IPS-NIHi7 (cell line): ENCODE results near the gene THSD7A.

Experiments used
- DNase-seq: peaks from one replicate; pipeline ENCODE4 v3.0.0; 2012; ENCODE audit warnings: mixed read lengths; ENCODE audit errors: extremely low spot score

Gene THSD7A

DNA sequence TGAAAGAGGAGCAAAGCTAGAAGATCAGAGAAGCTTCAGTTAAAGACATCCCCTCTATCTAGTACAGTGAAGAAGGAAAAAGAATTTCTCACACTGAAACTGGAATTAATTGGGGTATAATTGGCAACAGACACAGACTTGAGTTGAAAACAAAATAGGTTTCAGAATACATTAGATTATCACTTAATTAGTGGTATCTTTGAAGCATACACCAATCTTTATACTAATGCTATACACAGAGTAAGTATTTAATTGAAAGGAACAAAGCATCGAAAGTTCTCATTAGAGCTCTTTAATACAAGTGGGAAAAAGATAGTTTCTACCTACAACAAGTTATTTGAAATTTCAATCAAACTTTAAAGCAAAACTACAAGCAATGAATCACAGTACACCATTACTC is 128.2 kb downstream of the THSD7A start:
- no peak for DNase-seq

DNA sequence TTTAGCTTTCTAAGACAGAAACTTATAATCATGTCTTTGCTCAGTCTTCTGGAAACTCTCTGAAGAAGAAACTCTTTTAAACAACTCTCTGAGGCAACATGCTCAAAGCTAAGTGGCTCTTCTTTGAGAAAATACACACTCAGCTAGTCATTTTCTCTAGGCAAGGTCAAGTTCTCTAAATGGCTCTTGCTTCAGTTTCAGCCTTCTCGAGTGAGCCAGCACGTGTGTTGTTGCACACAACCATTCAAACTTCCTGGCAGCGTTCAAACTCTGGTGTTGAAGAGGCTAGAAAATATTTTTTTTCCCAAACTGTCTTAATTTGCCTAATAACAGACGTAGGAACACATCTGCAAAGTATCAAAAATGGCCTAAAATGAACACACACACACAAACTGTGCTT is 129.1 kb downstream of the THSD7A start:
- DNase-seq, result no peak

DNA sequence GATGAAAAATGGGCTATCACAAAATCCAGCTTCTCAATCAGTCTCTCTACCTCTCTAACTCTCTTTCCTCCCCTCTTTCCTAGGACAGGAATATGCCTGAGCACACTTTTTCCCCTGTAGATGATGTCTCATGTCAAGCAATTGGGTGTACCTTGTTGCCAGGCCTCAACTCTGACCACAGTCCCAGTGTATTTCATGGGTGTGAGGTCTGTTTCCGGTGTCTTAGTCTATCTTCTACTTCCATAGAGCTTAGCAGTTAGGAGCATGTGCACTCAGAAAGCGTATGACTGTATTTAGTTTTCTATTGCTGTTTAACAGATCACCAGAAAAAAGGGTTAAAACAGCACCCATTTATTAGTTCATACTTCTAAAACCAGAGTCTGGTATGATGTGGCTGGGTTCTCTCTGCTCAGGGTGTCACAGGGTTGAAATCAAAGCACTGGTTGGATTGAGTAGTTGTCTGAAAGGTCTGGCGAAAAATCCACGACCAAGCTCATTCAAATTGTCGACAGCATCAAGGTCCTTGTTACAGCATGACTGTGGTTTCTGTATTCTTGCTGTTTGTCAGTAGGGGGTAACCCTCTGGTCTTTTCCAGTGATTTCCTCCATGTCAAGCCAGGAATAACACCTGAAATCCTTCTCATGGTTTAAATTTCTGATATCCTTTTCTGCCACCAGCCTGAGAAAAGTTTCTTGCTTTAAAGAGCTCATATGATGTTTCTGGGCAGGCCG is 130.0 kb downstream of the THSD7A start:
- DNase-seq, result peak; percentile 18

DNA sequence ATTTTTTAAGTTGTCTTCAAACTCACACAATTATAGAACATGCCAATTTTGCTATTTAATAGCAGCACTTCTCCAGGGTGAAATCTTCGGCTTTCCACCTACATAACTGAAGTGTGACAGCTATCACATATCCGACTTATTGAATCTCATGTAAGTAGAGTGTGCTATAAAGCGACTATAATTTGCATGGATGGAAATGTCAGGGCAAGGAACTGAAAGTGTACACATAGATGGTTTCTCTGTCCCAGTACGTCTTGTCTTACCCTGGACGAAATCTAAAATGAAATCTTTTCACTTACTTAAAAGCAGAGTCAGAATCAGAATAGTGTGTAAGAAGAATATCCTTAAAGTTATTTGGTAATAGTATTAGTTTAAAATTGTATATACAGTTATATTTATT is 132.3 kb downstream of the THSD7A start:
- DNase-seq, result no peak

DNA sequence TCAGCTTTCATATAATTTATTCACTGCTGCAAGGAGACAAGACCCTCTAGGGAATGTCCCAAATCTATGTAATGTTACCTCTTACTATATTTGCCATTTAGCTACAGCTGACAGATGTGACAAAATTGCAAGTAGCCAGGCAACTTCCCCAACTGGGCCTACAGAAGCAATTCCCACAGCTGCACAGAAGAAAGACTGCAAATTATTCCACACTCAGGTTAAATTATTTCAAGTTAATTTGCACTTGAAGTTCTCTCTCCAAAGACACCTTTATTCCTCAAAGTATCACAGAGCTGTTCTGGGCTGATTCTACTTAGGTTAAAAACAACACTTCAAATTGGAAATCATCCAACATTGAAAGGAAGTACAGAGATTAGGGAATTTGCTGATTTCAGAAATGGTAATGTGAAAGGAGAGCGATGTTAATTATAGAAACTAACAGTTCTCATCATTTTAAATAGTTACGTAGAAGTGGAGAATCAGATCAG is 133.6 kb downstream of the THSD7A start:
- no peak for DNase-seq

DNA sequence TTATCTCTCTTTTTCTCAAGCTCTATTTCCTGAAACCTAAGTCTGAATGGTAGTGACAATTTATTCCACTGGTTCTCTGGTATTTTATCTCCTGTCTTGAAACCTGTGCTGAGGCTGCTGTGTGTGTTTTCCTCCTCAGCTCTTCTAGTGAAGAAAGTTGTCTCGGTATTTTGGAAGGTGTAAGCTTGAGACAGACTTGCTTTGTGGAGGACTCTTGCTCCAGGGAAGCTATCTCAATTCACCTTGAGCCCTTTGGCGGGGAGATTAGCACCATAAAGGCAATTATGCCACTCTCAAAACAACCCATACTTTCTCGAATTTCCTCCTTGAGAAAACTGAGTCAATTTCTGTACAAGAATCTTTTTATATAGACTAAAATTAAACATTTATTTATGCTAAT is 141.6 kb downstream of the THSD7A start:
- DNase-seq, result peak; percentile 23

DNA sequence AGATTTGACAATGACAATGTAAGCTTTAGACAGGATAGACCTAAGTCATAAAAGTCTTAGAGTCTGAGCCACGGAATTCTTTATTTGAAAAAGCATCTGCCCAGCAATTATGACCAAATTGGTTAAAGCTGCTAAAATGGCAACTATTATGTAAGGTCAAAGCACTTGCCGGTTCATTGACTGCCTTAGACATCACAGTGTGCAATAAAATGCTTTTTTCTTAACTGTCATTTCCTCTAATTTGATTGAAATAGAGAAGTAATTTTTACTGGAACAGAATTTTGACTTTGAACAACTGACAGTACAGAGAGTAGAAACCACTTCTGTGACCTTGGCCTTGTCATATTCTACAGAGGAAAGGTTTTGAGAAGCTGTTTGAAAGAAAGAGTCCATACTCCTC is 142.9 kb downstream of the THSD7A start:
- DNase-seq, result no peak

DNA sequence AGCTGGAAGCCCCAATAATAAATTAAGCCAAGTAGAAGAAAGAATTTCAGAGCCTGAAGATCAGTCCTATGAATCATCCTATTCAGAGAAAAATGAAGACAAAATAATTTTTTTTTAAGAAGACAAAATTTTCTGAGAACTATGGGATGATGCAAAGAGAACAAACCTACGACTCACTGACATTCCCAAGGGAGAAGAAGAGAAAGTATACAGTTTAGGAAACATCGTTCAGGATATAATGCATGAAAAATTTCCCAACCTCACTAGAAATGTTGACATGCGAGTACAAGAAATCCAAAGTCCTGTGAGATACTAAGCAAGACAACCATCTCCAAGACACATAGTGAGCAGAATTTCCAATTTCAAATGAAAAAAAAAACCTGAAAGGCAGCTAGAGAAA is 150.5 kb downstream of the THSD7A start:
- no peak for DNase-seq

DNA sequence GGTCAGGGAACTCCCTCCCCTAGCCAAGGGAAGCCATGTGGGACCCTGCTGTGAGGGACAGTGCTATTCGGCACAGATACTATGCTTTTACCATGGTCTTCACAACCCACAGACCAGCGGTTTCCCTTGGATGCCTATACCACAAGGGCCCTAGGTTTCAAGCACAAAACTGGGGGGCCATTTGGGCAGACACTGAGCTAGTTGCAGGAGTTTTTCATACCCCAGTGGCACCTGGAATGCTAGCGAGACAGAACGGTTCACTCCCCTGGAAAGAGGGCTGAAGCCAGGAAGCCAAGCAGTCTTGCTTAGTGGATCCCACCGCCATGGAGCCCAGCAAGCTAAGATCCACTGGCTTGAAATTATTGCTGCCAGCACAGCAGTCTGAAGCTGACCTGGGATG is 156.8 kb downstream of the THSD7A start:
- no peak for DNase-seq

DNA sequence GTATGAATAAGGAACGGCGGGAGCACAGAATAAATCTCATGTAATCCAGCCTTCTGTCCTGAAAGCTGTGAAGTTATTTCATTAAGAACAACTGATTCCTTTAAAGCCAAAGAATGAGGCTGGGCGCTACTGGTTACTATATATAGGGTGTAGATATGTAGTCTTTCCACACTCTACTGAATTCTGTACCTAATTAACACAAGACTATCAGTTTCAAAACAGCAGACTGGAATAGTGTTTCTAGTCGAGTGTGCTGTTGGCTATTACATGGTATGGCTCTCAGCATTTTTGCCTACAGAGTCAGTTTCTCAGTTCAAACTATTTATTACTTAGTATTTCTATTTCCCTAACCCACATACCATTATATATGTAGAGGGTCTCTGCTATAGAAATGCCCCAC is 163.3 kb downstream of the THSD7A start:
- no peak for DNase-seq

DNA sequence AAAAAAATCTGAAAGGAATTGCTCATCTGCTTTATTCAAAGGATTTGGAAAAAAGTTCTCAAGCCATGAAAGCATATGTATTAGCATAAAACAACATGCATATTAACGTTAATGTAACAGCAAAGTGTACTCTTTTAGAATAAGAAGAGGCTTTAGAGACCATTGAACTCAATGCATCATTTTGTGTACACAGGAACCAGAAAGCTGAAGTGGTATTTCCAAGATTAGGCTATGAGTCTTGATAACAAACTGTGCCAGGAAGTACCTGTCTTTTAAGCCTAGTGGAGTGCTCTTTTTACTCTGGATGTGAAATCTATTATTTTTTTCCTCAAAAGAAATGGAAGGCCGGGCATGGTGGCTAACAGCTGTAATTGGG is 164.2 kb downstream of the THSD7A start:
- no peak for DNase-seq

DNA sequence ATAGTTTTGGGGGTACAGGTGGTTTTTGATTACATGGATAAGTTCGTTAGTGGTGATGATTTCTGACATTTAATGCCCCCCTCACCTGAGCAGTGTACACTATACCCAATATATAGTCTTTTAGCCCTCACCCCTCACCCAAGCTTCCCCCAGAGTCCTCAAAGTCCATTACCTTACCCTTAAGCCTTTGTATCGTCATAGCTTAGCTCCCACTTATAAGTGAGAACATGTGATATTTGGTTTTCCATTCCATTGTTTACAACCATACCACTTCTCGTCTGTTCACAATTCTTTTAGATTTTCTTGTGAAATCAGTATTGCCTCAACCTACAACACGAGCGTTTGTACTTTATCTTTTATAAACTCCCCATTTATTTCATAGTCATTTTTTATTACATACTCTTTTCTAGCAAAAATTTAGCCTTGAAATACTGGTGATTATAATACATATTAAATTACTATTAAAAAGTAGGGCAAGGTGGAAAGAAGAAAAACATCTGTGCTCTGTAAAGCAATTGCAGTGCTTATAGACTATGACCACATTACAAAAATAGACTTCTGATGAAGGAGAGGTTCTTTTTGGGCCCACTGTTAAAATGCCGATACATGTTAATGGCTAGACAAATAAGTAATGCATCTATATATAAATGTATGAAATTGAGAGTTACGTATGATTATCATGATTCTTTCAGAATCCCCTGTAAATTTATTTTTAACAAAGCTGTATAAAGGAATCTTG is 164.8 kb downstream of the THSD7A start:
- no peak for DNase-seq

DNA sequence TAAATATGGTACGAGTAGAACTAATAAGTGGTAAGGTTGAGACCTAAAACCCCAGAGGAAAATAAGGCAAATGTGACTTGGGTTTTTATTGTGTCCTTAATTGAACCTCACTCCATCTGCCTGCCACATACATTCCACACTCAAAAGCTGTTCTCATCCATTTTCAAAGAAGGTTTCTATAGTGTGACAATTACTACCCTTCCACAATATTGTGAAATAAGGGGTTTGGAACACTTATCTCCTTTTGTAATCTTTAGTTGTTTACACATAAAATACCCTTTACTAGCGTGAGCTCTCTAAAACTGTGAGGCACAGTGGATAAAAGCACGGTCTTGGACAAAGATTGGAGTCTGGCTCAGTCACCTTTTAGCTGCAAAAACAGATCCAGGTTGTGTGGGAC is 166.6 kb downstream of the THSD7A start:
- no peak for DNase-seq

DNA sequence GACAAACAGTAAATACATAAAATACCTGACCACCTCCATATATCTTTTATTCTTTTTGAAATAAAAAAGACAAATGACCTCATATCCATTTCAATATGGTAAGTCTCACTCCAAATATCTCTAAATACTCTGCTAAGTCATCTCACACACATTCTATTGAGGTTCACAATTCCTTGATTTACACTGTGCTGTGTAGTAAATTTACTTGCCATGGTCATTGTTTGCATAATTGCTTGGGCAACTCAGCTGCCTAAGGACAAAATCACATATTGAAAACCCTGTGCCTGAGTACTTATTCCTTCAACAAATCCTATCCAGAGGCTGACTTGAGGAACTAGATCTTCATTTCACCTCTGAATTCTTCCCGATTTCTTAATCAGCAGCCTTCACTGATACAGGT is 176.4 kb downstream of the THSD7A start:
- DNase-seq, result no peak

DNA sequence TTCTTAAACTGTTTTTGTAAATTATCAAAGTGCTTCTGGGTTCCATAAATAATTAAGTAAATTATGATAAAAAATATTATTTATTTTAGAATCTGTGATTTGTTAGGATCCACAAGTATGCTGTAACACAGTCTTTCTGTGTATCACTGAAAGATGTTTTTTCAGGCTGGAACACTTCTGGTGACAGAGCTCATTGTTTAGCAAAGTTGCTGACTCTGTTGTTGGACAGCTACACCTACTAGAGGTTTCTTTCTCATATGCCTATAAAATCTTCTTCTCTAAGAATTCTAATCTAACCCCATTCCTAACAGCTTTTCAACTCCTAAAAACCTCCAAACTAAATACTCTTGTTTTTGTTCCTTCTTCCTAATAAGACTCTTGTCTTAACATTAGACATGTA is 176.8 kb downstream of the THSD7A start:
- no peak for DNase-seq

DNA sequence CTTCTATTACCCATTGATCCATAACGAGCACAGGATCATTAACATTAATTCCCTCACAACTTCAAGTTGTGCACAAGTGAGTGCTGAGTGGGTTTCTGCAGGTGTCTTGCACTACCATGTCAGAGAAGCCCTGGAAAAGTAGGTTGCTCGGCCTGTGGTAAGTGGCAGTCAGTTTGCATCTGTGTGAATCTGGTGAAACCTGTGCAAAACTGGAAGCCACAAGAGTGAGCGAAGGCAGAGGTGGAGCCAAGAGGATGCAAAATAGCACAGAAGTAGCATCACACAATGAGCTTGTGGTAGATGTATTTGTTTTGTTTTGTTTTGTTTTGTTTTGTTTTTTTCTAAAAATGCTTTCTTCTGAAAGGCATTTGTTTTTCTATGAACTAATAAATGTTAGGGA is 181.5 kb downstream of the THSD7A start:
- no peak for DNase-seq

DNA sequence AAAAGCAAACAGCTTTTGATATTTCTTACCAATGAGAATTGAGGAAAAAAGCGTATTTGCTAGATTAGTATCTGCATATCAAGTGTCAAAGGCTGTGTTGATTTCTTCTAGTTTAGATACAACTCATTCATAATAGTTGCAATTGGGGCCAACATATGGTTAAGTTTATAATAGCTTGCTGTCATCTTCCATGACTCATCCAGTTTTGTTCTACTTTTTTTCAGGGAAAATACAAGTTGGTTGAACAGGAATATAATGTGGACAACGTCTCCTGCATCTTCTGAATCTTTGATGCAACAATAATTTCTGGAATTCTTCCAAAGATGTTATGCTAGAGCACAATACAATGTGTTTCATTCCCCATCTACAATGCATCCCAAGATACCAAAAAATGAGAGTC is 182.0 kb downstream of the THSD7A start:
- DNase-seq, result no peak

DNA sequence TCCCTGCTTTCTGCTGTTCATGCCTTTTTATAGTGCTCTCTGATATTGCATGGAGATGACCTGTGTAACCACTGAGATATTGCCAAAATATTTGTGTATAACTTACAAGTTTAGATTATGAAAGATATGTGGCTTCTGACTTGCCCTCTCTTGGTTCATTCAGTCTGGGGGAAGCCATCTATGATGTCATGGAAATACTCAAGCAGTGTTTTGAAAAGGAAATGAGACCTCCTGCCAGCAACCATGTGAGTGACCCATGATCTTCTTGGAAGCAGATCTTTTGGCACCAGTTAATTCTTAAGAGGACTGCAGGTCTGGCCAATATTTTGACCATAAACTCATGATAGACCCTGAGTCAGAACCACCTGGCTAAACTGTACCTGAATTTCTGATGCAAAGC is 183.0 kb downstream of the THSD7A start:
- DNase-seq, result no peak

DNA sequence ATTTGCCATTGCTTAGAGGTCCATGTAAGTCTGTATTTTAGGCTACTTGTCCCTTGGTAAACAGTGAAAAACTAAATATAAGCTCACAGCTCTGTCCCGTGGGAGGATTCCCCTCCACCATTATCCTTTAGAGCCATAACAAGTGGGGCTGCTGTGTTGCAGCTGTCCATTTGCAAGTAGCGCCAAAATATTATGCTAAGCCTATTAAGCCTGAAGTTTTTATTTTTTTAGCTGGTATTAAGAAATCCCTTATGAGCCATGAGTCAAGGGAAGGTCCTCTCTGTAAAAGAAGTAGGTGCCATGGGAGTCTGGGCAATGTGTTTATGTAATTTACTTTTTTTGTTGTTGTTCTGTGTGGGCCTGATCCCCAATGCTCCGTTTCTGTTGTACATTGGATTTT is 183.9 kb downstream of the THSD7A start:
- no peak for DNase-seq

DNA sequence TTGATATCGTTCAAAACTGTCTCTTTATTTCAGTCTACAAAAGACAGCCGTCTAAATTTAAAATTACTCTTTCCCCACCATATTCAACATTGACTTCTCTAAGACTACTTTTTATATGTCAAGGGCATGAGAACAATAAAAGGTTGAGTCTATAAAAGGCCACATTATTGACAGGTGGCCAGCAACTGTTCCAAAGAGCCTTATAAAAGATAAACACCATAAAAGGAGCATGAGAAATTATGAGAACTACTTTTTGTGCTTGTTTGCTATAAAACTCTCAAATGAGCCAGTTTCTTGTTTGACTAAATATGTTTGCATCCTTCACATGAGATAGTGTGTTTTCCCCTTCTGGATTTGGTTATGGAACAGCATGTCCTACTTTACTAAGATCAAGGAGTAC is 189.2 kb downstream of the THSD7A start:
- DNase-seq, result no peak

DNA sequence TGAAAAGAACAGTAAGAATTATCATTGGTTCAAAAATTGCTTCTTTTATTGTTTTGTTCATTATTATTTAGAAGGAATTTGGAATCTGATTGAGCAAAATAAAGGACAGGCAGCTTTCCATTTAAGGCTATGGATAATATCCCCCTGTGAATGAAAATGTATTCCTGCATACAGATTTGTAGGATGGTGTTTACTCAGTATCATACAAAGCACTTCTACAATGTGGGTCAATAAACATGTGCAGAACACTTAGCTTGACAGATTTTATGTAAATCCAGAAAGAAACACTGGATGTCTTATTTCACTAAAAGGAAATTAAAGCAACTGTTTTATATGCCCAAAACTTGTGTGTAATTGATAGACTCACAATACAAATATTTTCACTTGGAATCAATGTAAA is 189.7 kb downstream of the THSD7A start:
- DNase-seq, result no peak

DNA sequence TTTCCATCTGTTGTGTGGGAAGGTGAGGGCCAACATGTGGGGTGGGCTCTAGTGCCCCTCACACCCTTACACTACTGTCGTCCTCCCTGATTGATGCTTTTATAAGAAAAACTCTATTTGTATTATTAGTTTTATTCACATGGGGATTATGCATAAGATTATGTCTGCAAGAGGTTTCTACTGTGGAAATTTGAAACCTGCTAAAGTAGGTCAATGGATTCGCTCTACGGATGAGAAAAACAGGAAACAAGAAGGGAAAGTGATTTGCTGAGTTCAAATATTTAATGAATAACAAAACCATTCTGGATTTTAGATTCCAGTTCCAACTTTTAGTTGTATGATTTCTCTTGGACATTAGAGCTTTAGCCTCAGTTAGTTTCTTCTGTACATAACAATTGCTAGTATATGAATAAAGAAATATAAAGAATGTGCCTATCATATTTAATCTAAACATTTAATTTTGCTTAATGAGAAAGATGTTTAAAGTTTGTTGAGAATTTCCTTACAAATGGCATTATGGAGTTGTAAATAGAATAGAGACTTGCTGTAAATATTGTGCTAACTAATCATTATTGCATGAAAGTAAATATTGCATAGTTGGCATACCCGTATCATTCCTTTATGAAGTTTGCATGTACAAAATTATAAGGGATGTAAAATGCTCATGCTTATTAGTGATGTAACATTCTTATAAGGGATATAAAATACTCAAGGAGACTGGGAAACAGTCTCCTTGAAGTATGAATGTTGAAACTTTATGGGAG is 193.8 kb downstream of the THSD7A start:
- no peak for DNase-seq

DNA sequence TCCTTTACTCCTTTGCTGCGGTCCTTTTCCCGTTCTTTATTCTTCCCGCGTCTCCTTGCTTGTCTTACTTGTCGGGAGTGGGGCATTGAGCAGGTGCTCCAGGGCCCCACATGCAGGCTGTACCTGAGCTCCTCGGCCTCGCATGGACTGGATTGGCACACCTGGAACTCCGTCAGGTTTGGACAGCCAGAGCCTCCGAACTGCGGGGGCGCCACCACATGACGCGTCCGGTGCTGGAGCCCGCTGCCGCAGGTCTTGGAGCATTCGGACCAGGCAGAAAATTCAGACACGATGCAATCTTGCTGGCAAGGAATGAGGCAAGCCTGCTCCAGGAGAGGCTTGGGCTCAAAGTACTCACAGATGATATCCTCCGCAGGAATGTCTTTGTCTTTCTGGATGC is 195.7 kb downstream of the THSD7A start:
- no peak for DNase-seq
